K562 (cell line): ENCODE data around the gene PIGC. TPM values are rescaled to one million over a fixed set of nuclear protein-coding genes. Genes with fewer than 3 reads are reported as not detected.

Experiments used
- AFF4 ChIP-seq: sonication (generic); formaldehyde crosslinking; IDR thresholded peaks from 2 replicates; pipeline ENCODE4 v1.8.0; 2023; ENCODE audit warnings: mild to moderate bottlenecking, missing genetic modification reagents
- CBX5 ChIP-seq: IDR thresholded peaks from 2 replicates; pipeline ENCODE4 v1.6.1; 2014; ENCODE audit warnings: low read depth, borderline replicate concordance
- CCNT2 ChIP-seq: IDR thresholded peaks from 2 replicates; pipeline ENCODE4 v1.6.1; 2011; ENCODE audit warnings: borderline replicate concordance, low read depth, mild to moderate bottlenecking, moderate library complexity, mixed read lengths, low read length; ENCODE audit not compliant: insufficient read length; ENCODE audit errors: extremely low read depth
- DMBX1 ChIP-seq: fragments of 250-450 bp; sonication (Bioruptor Pico); IDR thresholded peaks from 2 replicates; pipeline ENCODE4 v1.8.0; 2022; ENCODE audit warnings: inconsistent platforms, mild to moderate bottlenecking, moderate library complexity, borderline replicate concordance
- GABPA ChIP-seq: fragments of 200-800 bp; sonication (Bioruptor generic); conservative IDR thresholded peaks from 2 replicates; pipeline ENCODE4 v1.6.1; 2016; ENCODE audit warnings: low read depth, missing genetic modification characterization, missing compliant biosample characterization
- IRF9 ChIP-seq: fragments of 450-650 bp; IDR thresholded peaks from 2 replicates; pipeline ENCODE4 v1.6.1; 2016; ENCODE audit warnings: missing biosample characterization, missing genetic modification characterization
- JUN ChIP-seq, 2 experiments: sonication (generic) in 1 of 2; formaldehyde crosslinking in 1 of 2; IDR thresholded peaks; 2 replicates each; pipeline versions ENCODE4 v1.6.1 to v1.8.0; 2012 to 2022; ENCODE audit warnings: borderline replicate concordance in 2 of 2, mild to moderate bottlenecking in 2 of 2, improper control_type of control experiment in 1 of 2, low read depth in 1 of 2, low read length in 1 of 2, missing genetic modification reagents in 1 of 2
- MAZ ChIP-seq, 2 experiments: fragments of 450-650 bp in 1 of 2; sonication (generic) in 1 of 2; formaldehyde crosslinking; IDR thresholded peaks in 1 of 2; conservative IDR thresholded peaks in 1 of 2; 2 replicates each; pipeline versions ENCODE4 v1.4.0 to v1.5.0; 2020; ENCODE audit warnings: mild to moderate bottlenecking in 1 of 2, missing genetic modification reagents in 1 of 2
- MLLT1 ChIP-seq, 2 experiments: fragments of 450-650 bp; IDR thresholded peaks; 2 replicates each; pipeline ENCODE4 v1.6.1; 2016
- MTA2 ChIP-seq: fragments of 450-650 bp; IDR thresholded peaks from 2 replicates; pipeline ENCODE4 v1.6.1; 2016; ENCODE audit warnings: low read depth
- NCOR1 ChIP-seq: fragments of 450-650 bp; IDR thresholded peaks from 2 replicates; pipeline ENCODE4 v1.6.1; 2016; ENCODE audit warnings: mild to moderate bottlenecking, moderate library complexity
- NR4A1 ChIP-seq, 2 experiments: fragments of 250-450 bp in 1 of 2; fragments of 450-650 bp in 1 of 2; sonication (Bioruptor Pico) in 1 of 2; IDR thresholded peaks; 2 replicates each; pipeline versions ENCODE4 v1.4.0 to v1.6.1; 2016 to 2020; ENCODE audit warnings: mild to moderate bottlenecking in 2 of 2, missing compliant biosample characterization in 1 of 2, missing genetic modification characterization in 1 of 2, moderate library complexity in 1 of 2
- PKNOX1 ChIP-seq: fragments of 450-650 bp; IDR thresholded peaks from 2 replicates; pipeline ENCODE4 v1.6.1; 2016
- POLR2A ChIP-seq: fragments of 450-650 bp; conservative IDR thresholded peaks from 2 replicates; pipeline ENCODE4 v1.6.1; 2016
- SPI1 ChIP-seq: IDR thresholded peaks from 2 replicates; pipeline ENCODE4 v1.6.1; 2011; ENCODE audit warnings: low read depth, low read length, control low read depth, borderline replicate concordance
- USF2 ChIP-seq: sonication (generic); formaldehyde crosslinking; IDR thresholded peaks from 2 replicates; pipeline ENCODE4 v1.5.0; 2020; ENCODE audit warnings: missing genetic modification reagents
- ZNF184 ChIP-seq: sonication (generic); formaldehyde crosslinking; IDR thresholded peaks from 2 replicates; pipeline ENCODE4 v1.5.0; 2020; ENCODE audit warnings: missing genetic modification reagents
- ZNF23 ChIP-seq: fragments of 250-450 bp; sonication (Bioruptor Pico); IDR thresholded peaks from 2 replicates; pipeline ENCODE4 v1.4.0; 2020; ENCODE audit warnings: mild to moderate bottlenecking
- polyA plus RNA-seq, 8 experiments: library from polyadenylated mRNA; depleted of rRNA in 4 of 8; stranded (reverse) in 5 of 8; unstranded in 3 of 8; fragments of >200 nt; fragmentation: Nextera tagmentation in 2 of 8; fragmentation: Illumina TruSeq in 1 of 8; extraction: Ambion mirVana in 2 of 8; extraction: Trizol in 1 of 8; gene quantifications; 2 replicates each; pipeline versions ENCODE4 v1.2.1 to v1.2.3, GENCODE V29; 2011 to 2014; ENCODE audit warnings: inconsistent platforms in 1 of 8, missing spikeins in 1 of 8
- total RNA-seq, 7 experiments: library from RNA; depleted of rRNA in 6 of 7; stranded (reverse); fragments of >200 nt in 6 of 7; fragmentation: Illumina TruSeq in 2 of 7; extraction: Trizol in 2 of 7; gene quantifications; 2 replicates each; pipeline versions ENCODE4 v1.2.1 to v1.2.3, GENCODE V29; 2011 to 2021; ENCODE audit warnings: low replicate concordance in 1 of 7

PIGC gene
- total and polyA plus RNA-seq, 9 of the 15 experiments (the other 6 are each of a cell fraction or from before 2014, with no cell fraction given): 30.5 to 97.9 (median 54.7) TPM

GRCh38 chr1:172456344-172456769 is 12.5 kb upstream of the PIGC start (continued):
- TF ChIP-seq AFF4 (CRISPR knock-in tag) (0 out of 2 replicates have a peak, but pooled peaks have one; percentile 35), PKNOX1 (peak; percentile 51), CCNT2 (peak; percentile 36), DMBX1 (CRISPR knock-in tag) (peak; percentile 95), USF2 (no peak), JUN (IDR thresholded peaks at IDR 0.05; ENCODE audit: borderline replicate concordance, low read depth, low read length) (peak; percentile 6; the same call in 1 of the 2 replicates), JUN (CRISPR knock-in tag; IDR thresholded peaks at IDR 0.05; ENCODE audit: borderline replicate concordance) (no peak), GABPA (tag) (no peak), MTA2 (peak; percentile 89), SPI1 (peak; percentile 74; the same call in 1 of the 2 replicates), MLLT1 (IDR thresholded peaks at IDR 0.05) (0 out of 4 replicates have a peak, but pooled peaks of 1 of the 2 experiments have one; percentile 21), NR4A1 (CRISPR knock-in tag; IDR thresholded peaks at IDR 0.05) (peak; percentile 91), NR4A1 (tag; IDR thresholded peaks at IDR 0.05) (peak; percentile 96), CBX5 (no peak), ZNF23 (CRISPR knock-in tag) (0 out of 2 replicates have a peak, but pooled peaks have one; percentile 11), IRF9 (tag) (peak; percentile 82), NCOR1 (peak; percentile 94), MAZ (CRISPR knock-in tag; conservative IDR thresholded peaks at IDR 0.05 in 1 of 2, IDR thresholded peaks at IDR 0.05 in 1 of 2) (peak in 1 of 2 experiments; percentile 91; a peak in 2 of 4 replicates), POLR2A (no peak), ZNF184 (CRISPR knock-in tag) (no peak)
